H1 (cell line): Measurements from ENCODE around the gene TFDP1. TPM values are rescaled to one million over a fixed set of nuclear protein-coding genes. Genes with fewer than 3 reads are reported as not detected.

Experiments
- BCL11A ChIP-seq, 2 experiments: IDR thresholded peaks; one replicate each; pipeline ENCODE4 v1.6.1; 2011; ENCODE audit warnings: low read depth in 2 of 2, low read length in 2 of 2, mild to moderate bottlenecking in 2 of 2
- CHD1 ChIP-seq: IDR thresholded peaks from 2 replicates; pipeline ENCODE4 v1.6.1; 2012; ENCODE audit warnings: low read depth, low read length, improper control_type of control experiment
- CREB1 ChIP-seq: IDR thresholded peaks from 2 replicates; pipeline ENCODE4 v1.6.1; 2012; ENCODE audit warnings: inconsistent platforms
- CTBP2 ChIP-seq: IDR thresholded peaks from 2 replicates; pipeline ENCODE4 v1.7.0; 2011; ENCODE audit warnings: borderline replicate concordance, mild to moderate bottlenecking, moderate library complexity, mixed read lengths, low read length; ENCODE audit not compliant: insufficient read depth, insufficient read length
- FOSL1 ChIP-seq: IDR thresholded peaks from 2 replicates; pipeline ENCODE4 v1.6.1; 2011; ENCODE audit warnings: mild to moderate bottlenecking, low read depth, low read length, moderate library complexity; ENCODE audit not compliant: insufficient read depth
- HDAC2 ChIP-seq, 2 experiments: fragments of 300-600 bp in 1 of 2; sonication (generic) in 1 of 2; IDR thresholded peaks; 2 replicates each; pipeline ENCODE4 v1.6.1; 2011 to 2012; ENCODE audit warnings: low read depth in 2 of 2, low read length in 2 of 2, mild to moderate bottlenecking in 2 of 2, moderate library complexity in 2 of 2, borderline replicate concordance in 1 of 2, inconsistent platforms in 1 of 2
- HDAC6 ChIP-seq: IDR thresholded peaks from one replicate; pipeline ENCODE4 v1.7.1; 2012; ENCODE audit warnings: low read depth, mild to moderate bottlenecking, inconsistent platforms, low read length, moderate library complexity
- JUND ChIP-seq: IDR thresholded peaks from 2 replicates; pipeline ENCODE4 v1.6.1; 2011; ENCODE audit warnings: mild to moderate bottlenecking, improper control_type of control experiment, low read length
- KDM4A ChIP-seq: IDR thresholded peaks from one replicate; pipeline ENCODE4 v1.7.1; 2012; ENCODE audit warnings: low read depth, mild to moderate bottlenecking, moderate library complexity, low read length, inconsistent platforms; ENCODE audit not compliant: severe bottlenecking
- KDM5A ChIP-seq: fragments of 200-600 bp; IDR thresholded peaks from 2 replicates; pipeline ENCODE4 v1.7.1; 2012; ENCODE audit warnings: mild to moderate bottlenecking, low read length, inconsistent platforms, mixed read lengths
- RBBP5 ChIP-seq: IDR thresholded peaks from 2 replicates; pipeline ENCODE4 v1.7.1; 2012; ENCODE audit warnings: low read depth, mild to moderate bottlenecking, inconsistent platforms, low read length, moderate library complexity, borderline replicate concordance
- RNF2 ChIP-seq: fragments of 200-900, 300-1000 bp; sonication (generic); IDR thresholded peaks from 2 replicates; pipeline ENCODE4 v1.7.1; 2016; ENCODE audit warnings: borderline replicate concordance, low read depth, mild to moderate bottlenecking, antibody characterized with exemption, low read length; ENCODE audit not compliant: poor library complexity, severe bottlenecking; ENCODE audit errors: missing control alignments
- SIN3A ChIP-seq, 2 experiments: IDR thresholded peaks in 1 of 2; conservative IDR thresholded peaks in 1 of 2; 2 replicates each; pipeline ENCODE4 v1.6.1; 2011 to 2012; ENCODE audit warnings: low read length in 2 of 2, improper control_type of control experiment in 1 of 2, low read depth in 1 of 2, mild to moderate bottlenecking in 1 of 2
- TBP ChIP-seq: IDR thresholded peaks from 2 replicates; pipeline ENCODE4 v1.6.1; 2011; ENCODE audit warnings: low read depth, low read length, improper control_type of control experiment
- TCF12 ChIP-seq: IDR thresholded peaks from 2 replicates; pipeline ENCODE4 v1.6.1; 2011; ENCODE audit warnings: low read depth, mild to moderate bottlenecking, low read length
- TEAD4 ChIP-seq: IDR thresholded peaks from 2 replicates; pipeline ENCODE4 v1.6.1; 2012; ENCODE audit warnings: low read depth, low read length, inconsistent platforms, mixed read lengths
- polyA plus RNA-seq, 7 experiments: library from polyadenylated mRNA; depleted of rRNA in 3 of 7; stranded (reverse) in 5 of 7; unstranded in 2 of 7; fragments of >200 nt in 5 of 7; fragments of 200-250 nt in 2 of 7; gene quantifications; 1 replicate in 5 of 7; 2 replicates in 1 of 7; 4 replicates in 1 of 7; pipeline versions ENCODE4 v1.2.1 to v1.2.3, GENCODE V29; 2011 to 2013; ENCODE audit warnings: missing spikeins in 2 of 7, mixed read lengths in 2 of 7
- total RNA-seq: library from RNA; stranded (reverse); fragmentation: NEBNext Ultra II Directional; extraction: Animal tissue kit (Norgen Biotek cat#: 25700); gene quantifications from 2 replicates; pipeline ENCODE4 v1.2.1, GENCODE V29; 2021
- TF ChIP-seq, protein P1 (sequence below): IDR thresholded peaks from 2 replicates; pipeline ENCODE4 v1.6.1; 2012; ENCODE audit warnings: inconsistent platforms

Gene TFDP1
- total and polyA plus RNA-seq, 2 of the 8 experiments (the other 6 are each of a cell fraction or from before 2014, with no cell fraction given), result 43.6 to 81.9 TPM

DNA sequence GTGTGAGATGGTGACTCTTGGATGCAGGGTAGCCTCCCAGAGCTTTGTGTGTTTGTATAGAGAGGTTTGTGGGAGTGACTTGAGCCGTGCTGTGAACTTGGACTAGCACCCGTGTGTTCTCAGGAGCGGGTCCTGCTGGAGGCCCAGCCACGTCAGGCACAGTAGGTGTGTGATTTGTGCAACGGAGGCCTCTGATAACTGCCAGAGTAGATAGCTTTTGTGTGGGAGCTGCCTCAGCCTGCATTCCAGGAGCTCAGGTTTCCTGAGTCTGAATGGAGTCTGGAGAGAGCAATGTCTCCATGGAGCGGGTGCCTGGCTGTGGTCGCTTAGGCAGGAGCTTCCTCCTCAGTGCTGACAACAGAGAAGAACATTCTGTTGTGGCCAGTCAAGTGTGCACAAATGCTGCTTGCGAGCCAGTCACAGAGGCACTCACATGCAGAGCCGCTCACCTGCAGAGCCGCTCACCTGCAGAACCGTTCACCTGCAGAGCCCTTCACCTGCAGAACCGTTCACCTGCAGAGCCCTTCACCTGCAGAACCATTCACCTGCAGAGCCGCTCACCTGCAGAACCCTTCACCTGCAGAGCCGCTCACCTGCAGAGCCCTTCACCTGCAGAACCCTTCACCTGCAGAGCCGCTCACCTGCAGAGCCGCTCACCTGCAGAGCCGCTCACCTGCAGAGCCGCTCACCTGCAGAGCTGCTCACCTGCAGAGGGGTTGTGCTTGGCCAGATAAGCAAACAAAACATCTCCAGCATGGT, 32.6 kb downstream of the TFDP1 start (continued):
- no peak for TF ChIP-seq CREB1
- no peak for TF ChIP-seq CHD1
- no peak for TF ChIP-seq HDAC6
- TF ChIP-seq FOSL1, result no peak
- no peak for TF ChIP-seq KDM5A
- TF ChIP-seq KDM4A, result no peak
- no peak for TF ChIP-seq RBBP5
- TF ChIP-seq TBP, result no peak
- TF ChIP-seq, protein P1, sequence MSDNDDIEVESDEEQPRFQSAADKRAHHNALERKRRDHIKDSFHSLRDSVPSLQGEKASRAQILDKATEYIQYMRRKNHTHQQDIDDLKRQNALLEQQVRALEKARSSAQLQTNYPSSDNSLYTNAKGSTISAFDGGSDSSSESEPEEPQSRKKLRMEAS, result no peak
- TF ChIP-seq BCL11A (IDR thresholded peaks at IDR 0.05; ENCODE audit: low read depth in 2 of 2, low read length in 2 of 2), result no peak
- TF ChIP-seq CTBP2, result no peak
- TF ChIP-seq HDAC2 (IDR thresholded peaks at IDR 0.05; ENCODE audit: borderline replicate concordance in 1 of 2, low read depth in 2 of 2, low read length in 2 of 2), result peak in 1 of 2 experiments; percentile 69; a peak in 1 of 4 replicates
- peak; percentile 92 for TF ChIP-seq TEAD4
- no peak for TF ChIP-seq JUND
- TF ChIP-seq RNF2, result no peak
- no peak for TF ChIP-seq SIN3A (conservative IDR thresholded peaks at IDR 0.05 in 1 of 2, IDR thresholded peaks at IDR 0.05 in 1 of 2; ENCODE audit: low read depth in 1 of 2, low read length in 2 of 2)
- 0 out of 2 replicates have a peak, but pooled peaks have one; percentile 31 for TF ChIP-seq TCF12
